PC-3 (cell line): ENCODE results near the gene CAPN8. TPM values are rescaled to one million over a fixed set of nuclear protein-coding genes. Genes with fewer than 3 reads are reported as not detected.

Experiments
- ATAC-seq: fragments of 200-7000 bp; cut with Tn5 transposase; 2 replicates; pipeline ENCODE4 v1.9.1; 2020; ENCODE audit warnings: mild to moderate bottlenecking, moderate library complexity
- BruUV-seq: library from RNA; stranded (reverse); fragments of 400-500 nt; replicated peaks from 2 replicates; lab custom pipeline; 2021; lab: Mats Ljungman, UMichigan
- CTCF ChIA-PET: fragments of 300-600 bp; sonication (Branson Sonifier 250); formaldehyde crosslinking; loops from one replicate; lab custom pipeline; 2022; ENCODE audit warnings: antibody characterized with exemption; lab: Charles Lee
- POLR2A ChIA-PET: fragments of 300-600 bp; sonication (Branson Sonifier 250); formaldehyde crosslinking; loops from one replicate; lab custom pipeline; 2022; ENCODE audit warnings: antibody characterized with exemption; ENCODE audit not compliant: unreplicated experiment; lab: Charles Lee
- DNase-seq: peaks from one replicate; pipeline ENCODE4 v3.0.0-alpha.2; 2015
- H2AFZ ChIP-seq: fragments of 300-600 bp; sonication (generic); 2 replicates; pipeline ENCODE4 v1.6.0; 2016; ENCODE audit warnings: antibody characterized with exemption, low read length
- H3F3A ChIP-seq: fragments of 300-600 bp; sonication (generic); one replicate; pipeline ENCODE4 v1.6.0; 2017; ENCODE audit warnings: antibody characterized with exemption, low read length, control low read depth, mild to moderate bottlenecking; ENCODE audit not compliant: unreplicated experiment
- H3K27ac ChIP-seq: fragments of 300-600 bp; sonication (generic); 2 replicates; pipeline ENCODE4 v1.5.1; 2016; ENCODE audit warnings: mild to moderate bottlenecking, low read length
- H3K27me3 ChIP-seq: fragments of 300-600 bp; sonication (generic); 2 replicates; pipeline ENCODE4 v1.6.1; 2016; ENCODE audit warnings: low read length, mixed read lengths
- H3K36me3 ChIP-seq: fragments of 300-600 bp; sonication (generic); 2 replicates; pipeline ENCODE4 v1.6.1; 2016; ENCODE audit warnings: low read depth, mixed run types, low read length, mixed read lengths
- H3K4me1 ChIP-seq: fragments of 300-600 bp; sonication (generic); 2 replicates; pipeline ENCODE4 v1.5.1; 2016; ENCODE audit warnings: low read length; ENCODE audit not compliant: insufficient read depth
- H3K4me2 ChIP-seq: fragments of 300-600 bp; sonication (generic); 2 replicates; pipeline ENCODE4 v1.6.0; 2016; ENCODE audit warnings: low read length
- H3K4me3 ChIP-seq: fragments of 300-600 bp; sonication (generic); 2 replicates; pipeline ENCODE4 v1.5.1; 2016; ENCODE audit warnings: mild to moderate bottlenecking, low read length, mixed read lengths
- H3K79me2 ChIP-seq: fragments of 300-600 bp; sonication (generic); 2 replicates; pipeline ENCODE4 v1.6.1; 2017; ENCODE audit warnings: low read length, mixed read lengths
- H3K9ac ChIP-seq: fragments of 300-600 bp; sonication (generic); 2 replicates; pipeline ENCODE4 v1.6.0; 2016; ENCODE audit warnings: mild to moderate bottlenecking, low read length
- H3K9me2 ChIP-seq: fragments of 300-600 bp; sonication (generic); replicated peaks from 2 replicates; pipeline ENCODE4 v1.6.1; 2016; ENCODE audit warnings: mixed run types, low read length, mixed read lengths
- H3K9me3 ChIP-seq: fragments of 300-600 bp; sonication (generic); 2 replicates; pipeline ENCODE4 v1.6.1; 2016; ENCODE audit warnings: low read length, mixed read lengths
- H4K20me1 ChIP-seq: fragments of 300-600 bp; sonication (generic); 2 replicates; pipeline ENCODE4 v1.6.1; 2016; ENCODE audit warnings: low read length, mixed read lengths
- EZH2 ChIP-seq: fragments of 300-600 bp; sonication (generic); IDR thresholded peaks from one replicate; pipeline ENCODE4 v1.6.1; 2017; ENCODE audit warnings: antibody characterized with exemption, mild to moderate bottlenecking, low read length; ENCODE audit not compliant: unreplicated experiment
- EZH2phosphoT487 ChIP-seq: fragments of 300-600 bp; sonication (generic); IDR thresholded peaks from 2 replicates; pipeline ENCODE4 v1.6.1; 2018; ENCODE audit warnings: mild to moderate bottlenecking, antibody characterized with exemption, low read length, borderline replicate concordance
- intact Hi-C: fragments of 100-400 bp; cut with micrococcal nuclease; formaldehyde crosslinking; loops from 2 replicates; pipeline ENCODE4 v1.9.0; 2023
- total RNA-seq: library from RNA; depleted of rRNA; stranded (reverse); fragments of >200 nt; gene quantifications from 2 replicates; pipeline ENCODE4 v1.2.3, GENCODE V29; 2014
- TF ChIP-seq, protein P1 (sequence below): fragments of 300-600 bp; sonication (generic); conservative IDR thresholded peaks from 2 replicates; pipeline ENCODE4 v1.5.1; 2017; ENCODE audit warnings: antibody characterized with exemption, low read depth, mild to moderate bottlenecking, low read length

CAPN8 gene
- total RNA-seq, 1 experiment from 2014 or later = 5.9 TPM

DNA sequence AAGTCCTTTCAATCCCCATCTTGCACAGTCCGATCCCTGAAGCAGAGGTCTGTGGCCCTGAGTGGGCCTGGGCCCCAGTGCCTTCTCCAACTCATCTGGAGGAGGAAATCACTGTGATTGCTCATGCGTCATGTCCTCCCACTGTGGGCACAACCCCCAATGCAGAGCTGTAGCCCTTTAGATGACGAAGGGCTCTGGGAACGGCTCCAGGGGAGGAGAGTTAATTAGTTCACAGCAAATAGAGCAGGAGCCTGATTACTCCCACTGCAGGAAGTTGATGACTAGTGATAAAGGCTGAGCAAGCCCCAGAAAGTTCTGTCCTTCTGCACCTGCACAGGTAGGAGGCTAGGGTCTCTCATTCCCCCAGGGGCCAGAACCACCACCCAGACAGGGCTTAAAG, 160.8 kb downstream of the CAPN8 start:
- peak overlapping the region; percentile 82 for H3K27ac ChIP-seq
- H3K9ac ChIP-seq = peak overlapping the region; percentile 55
- ATAC-seq = peak; percentile 67

GRCh38 chr1:223503348-223503747, 162.2 kb downstream of the CAPN8 start:
- no peaks in the 10 kb centered on the region for H3F3A ChIP-seq
- H3K27me3 ChIP-seq = no peaks in the 10 kb centered on the region
- H3K36me3 ChIP-seq = no peaks in the 10 kb centered on the region
- no peak for ATAC-seq
- H3K4me1 ChIP-seq = peaks cover 39% of the 10 kb centered on the region
- H3K4me3 ChIP-seq = no peak overlapping the region
- ChIA-PET CTCF (no interaction called here), POLR2A (no interaction called here)
- H3K27ac ChIP-seq = no peak overlapping the region
- intact Hi-C loops = loop anchor here (5.0 kb wide), 1 partner anchor 139 kb away; no protein-coding TSS in a partner anchor
- no peaks in the 10 kb centered on the region for H3K9me3 ChIP-seq
- no peak for DNase-seq
- H2AFZ ChIP-seq = no peak overlapping the region
- H3K9ac ChIP-seq = no peak overlapping the region
- no peaks in the 10 kb centered on the region for H3K79me2 ChIP-seq
- H3K9me2 ChIP-seq = no peaks in the 10 kb centered on the region
- BruUV-seq = no TSS peak
- H3K4me2 ChIP-seq = no peak overlapping the region
- TF ChIP-seq, protein P1, sequence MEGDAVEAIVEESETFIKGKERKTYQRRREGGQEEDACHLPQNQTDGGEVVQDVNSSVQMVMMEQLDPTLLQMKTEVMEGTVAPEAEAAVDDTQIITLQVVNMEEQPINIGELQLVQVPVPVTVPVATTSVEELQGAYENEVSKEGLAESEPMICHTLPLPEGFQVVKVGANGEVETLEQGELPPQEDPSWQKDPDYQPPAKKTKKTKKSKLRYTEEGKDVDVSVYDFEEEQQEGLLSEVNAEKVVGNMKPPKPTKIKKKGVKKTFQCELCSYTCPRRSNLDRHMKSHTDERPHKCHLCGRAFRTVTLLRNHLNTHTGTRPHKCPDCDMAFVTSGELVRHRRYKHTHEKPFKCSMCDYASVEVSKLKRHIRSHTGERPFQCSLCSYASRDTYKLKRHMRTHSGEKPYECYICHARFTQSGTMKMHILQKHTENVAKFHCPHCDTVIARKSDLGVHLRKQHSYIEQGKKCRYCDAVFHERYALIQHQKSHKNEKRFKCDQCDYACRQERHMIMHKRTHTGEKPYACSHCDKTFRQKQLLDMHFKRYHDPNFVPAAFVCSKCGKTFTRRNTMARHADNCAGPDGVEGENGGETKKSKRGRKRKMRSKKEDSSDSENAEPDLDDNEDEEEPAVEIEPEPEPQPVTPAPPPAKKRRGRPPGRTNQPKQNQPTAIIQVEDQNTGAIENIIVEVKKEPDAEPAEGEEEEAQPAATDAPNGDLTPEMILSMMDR = no peak
- TF ChIP-seq EZH2 (no peak), EZH2phosphoT487 (no peak)
- no peaks in the 10 kb centered on the region for H4K20me1 ChIP-seq

More for the DNA sequence above, 160.8 kb downstream of the CAPN8 start:
- no peaks in the 10 kb centered on the region for H3K79me2 ChIP-seq
- H3K36me3 ChIP-seq = no peaks in the 10 kb centered on the region
- peak overlapping the region; percentile 56 for H3K4me2 ChIP-seq
- TF ChIP-seq EZH2phosphoT487 (no peak), EZH2 (no peak)
- TF ChIP-seq, protein P1 = no peak
- H3K9me2 ChIP-seq = no peaks in the 10 kb centered on the region
- H3K27me3 ChIP-seq = no peaks in the 10 kb centered on the region
- intact Hi-C loops = loop anchor here (5.0 kb wide), 1 partner anchor 138 kb away; no protein-coding TSS in a partner anchor
- CTCF ChIA-PET = no interaction called here
- no peak overlapping the region for H3K4me3 ChIP-seq
- BruUV-seq = no TSS peak
- POLR2A ChIA-PET = interaction anchor here (0.7 kb wide), 1 partner anchor 72 kb away, joined by 5 read pairs; no protein-coding TSS in a partner anchor
- H3F3A ChIP-seq = no peaks in the 10 kb centered on the region
- H3K4me1 ChIP-seq = peaks cover 36% of the 10 kb centered on the region
- peak; percentile 97 for DNase-seq
- peak overlapping the region; percentile 37 for H2AFZ ChIP-seq
- no peaks in the 10 kb centered on the region for H3K9me3 ChIP-seq
- H4K20me1 ChIP-seq = no peaks in the 10 kb centered on the region
